ENCODE results near the gene MEGF9.

- no peak for TF ChIP-seq CTCF (IDR thresholded peaks at IDR 0.05; ENCODE audit: low read depth, low read length, missing input control)
- no peak for TF ChIP-seq JUND (IDR thresholded peaks at IDR 0.05)
- no peak for TF ChIP-seq RAD21 (IDR thresholded peaks at IDR 0.05)
- no peak for TF ChIP-seq TAF1 (conservative IDR thresholded peaks at IDR 0.05)
- no peak for TF ChIP-seq ATF3 (IDR thresholded peaks at IDR 0.05)
- TF ChIP-seq YY1 (IDR thresholded peaks at IDR 0.05) = no peak
- no peak for TF ChIP-seq MAX (IDR thresholded peaks at IDR 0.05)
- TF ChIP-seq REST (IDR thresholded peaks at IDR 0.05) = no peak
- TF ChIP-seq GABPA (IDR thresholded peaks at IDR 0.05 in 1 of 2, conservative IDR thresholded peaks at IDR 0.05 in 1 of 2) = no peak
- no peak for TF ChIP-seq RXRA (IDR thresholded peaks at IDR 0.05)
- no peak for TF ChIP-seq HNF4A (conservative IDR thresholded peaks at IDR 0.05)
- TF ChIP-seq SP1 (IDR thresholded peaks at IDR 0.05) = no peak
- no peak for TF ChIP-seq EGR1 (IDR thresholded peaks at IDR 0.05; ENCODE audit: low read depth in 2 of 2)
- TF ChIP-seq FOXA1 (IDR thresholded peaks at IDR 0.05) = no peak
Observed at GRCh38 chr9:120593955-120594277, 120.4 kb downstream of the MEGF9 start.
